NCI-H2107 treated with DMSO at 0.1 percent for 48 hours (cell line): ENCODE measurements around the gene MARCHF10.
A peak's percentile ranks its signal among the peaks of the same experiment; 100 is the strongest.

Source experiments
- DNase-seq: peaks from one replicate; lab custom pipeline; 2025; ENCODE audit not compliant: unreplicated experiment; lab: John Stamatoyannopoulos, UW

Gene MARCHF10

GRCh38 chr17:62718429-62718828 is 89.7 kb downstream of the MARCHF10 start:
- DNase-seq = no peak

GRCh38 chr17:62717889-62718288 is 90.2 kb downstream of the MARCHF10 start:
- no peak for DNase-seq

- no peak for DNase-seq
Observed at GRCh38 chr17:62717589-62717855, 90.6 kb downstream of the MARCHF10 start.

GRCh38 chr17:62716834-62717588 is 91.1 kb downstream of the MARCHF10 start:
- no peak for DNase-seq

- no peak for DNase-seq
Observed at GRCh38 chr17:62715882-62716390, 92.2 kb downstream of the MARCHF10 start.

GRCh38 chr17:62714016-62714777 is 93.9 kb downstream of the MARCHF10 start:
- no peak for DNase-seq

GRCh38 chr17:62713086-62713881 is 94.8 kb downstream of the MARCHF10 start:
- DNase-seq = no peak

GRCh38 chr17:62712171-62712581 is 95.9 kb downstream of the MARCHF10 start:
- DNase-seq = no peak

GRCh38 chr17:62708587-62708986 is 99.5 kb downstream of the MARCHF10 start:
- no peak for DNase-seq

GRCh38 chr17:62707425-62707739 is 100.7 kb downstream of the MARCHF10 start:
- DNase-seq = no peak

GRCh38 chr17:62706598-62707424 is 101.3 kb downstream of the MARCHF10 start:
- DNase-seq = no peak

GRCh38 chr17:62705778-62706597 is 102.1 kb downstream of the MARCHF10 start:
- DNase-seq = no peak

- DNase-seq = no peak
Observed at GRCh38 chr17:62705156-62705777, 102.8 kb downstream of the MARCHF10 start.

GRCh38 chr17:62704381-62704971 is 103.6 kb downstream of the MARCHF10 start:
- no peak for DNase-seq

GRCh38 chr17:62703776-62704380 is 104.2 kb downstream of the MARCHF10 start:
- peak; percentile 10 for DNase-seq

- DNase-seq = no peak
Observed at GRCh38 chr17:62703261-62703775, 104.8 kb downstream of the MARCHF10 start.

GRCh38 chr17:62702746-62703260 is 105.3 kb downstream of the MARCHF10 start:
- DNase-seq = no peak

- DNase-seq = no peak
Observed at GRCh38 chr17:62701706-62702085, 106.4 kb downstream of the MARCHF10 start.
